ENCODE measurements around the gene CLEC18C. TPM values are rescaled to one million over a fixed set of nuclear protein-coding genes. Genes with fewer than 3 reads are reported as not detected.
"Not testable (repeated sequence)": the region's sequence is repeated elsewhere in the genome, so short reads cannot be mapped to it uniquely, and the experiment has no call there.

CLEC18C gene
- total RNA-seq, 1 donor from 2014 or later = under 0.01 TPM

GRCh38 chr16:70204010-70204409 lies 30.4 kb downstream of the CLEC18C start:
- H3K36me3 ChIP-seq (ENCODE audit: control insufficient read depth in 3 of 3, insufficient read depth in 3 of 3, low read length in 3 of 3); H3K4me1 ChIP-seq (ENCODE audit: control insufficient read depth in 3 of 3, insufficient read depth in 3 of 3, low read length in 3 of 3); H3K9ac ChIP-seq (ENCODE audit: low read depth in 1 of 3, low read length in 3 of 3); H3K4me3 ChIP-seq (ENCODE audit: low read length in 3 of 3); H3K9me3 ChIP-seq (ENCODE audit: control insufficient read depth in 3 of 3, low read length in 3 of 3); H3K27ac ChIP-seq (ENCODE audit: low read depth, low read length); H3K27me3 ChIP-seq (ENCODE audit: control insufficient read depth in 3 of 3, insufficient read depth in 3 of 3, low read length in 3 of 3): not testable (repeated sequence)

- not testable (repeated sequence) for H3K4me3 ChIP-seq (ENCODE audit: low read length in 3 of 3); H3K9me3 ChIP-seq (ENCODE audit: control insufficient read depth in 3 of 3, low read length in 3 of 3); H3K36me3 ChIP-seq (ENCODE audit: control insufficient read depth in 3 of 3, insufficient read depth in 3 of 3, low read length in 3 of 3); H3K27ac ChIP-seq (ENCODE audit: low read depth, low read length); H3K9ac ChIP-seq (ENCODE audit: low read depth in 1 of 3, low read length in 3 of 3); H3K4me1 ChIP-seq (ENCODE audit: control insufficient read depth in 3 of 3, insufficient read depth in 3 of 3, low read length in 3 of 3); H3K27me3 ChIP-seq (ENCODE audit: control insufficient read depth in 3 of 3, insufficient read depth in 3 of 3, low read length in 3 of 3)
These were observed 31.2 kb downstream of the CLEC18C start for GRCh38 chr16:70204668-70205405.

- not testable (repeated sequence) for H3K9ac ChIP-seq (ENCODE audit: low read depth in 1 of 3, low read length in 3 of 3); H3K27ac ChIP-seq (ENCODE audit: low read depth, low read length); H3K27me3 ChIP-seq (ENCODE audit: control insufficient read depth in 3 of 3, insufficient read depth in 3 of 3, low read length in 3 of 3)
These were observed 32.8 kb downstream of the CLEC18C start for GRCh38 chr16:70206382-70206781.

GRCh38 chr16:70218586-70218985 lies 45.0 kb downstream of the CLEC18C start:
- not testable (repeated sequence) for H3K36me3 ChIP-seq (ENCODE audit: control insufficient read depth in 3 of 3, insufficient read depth in 3 of 3, low read length in 3 of 3); H3K27me3 ChIP-seq (ENCODE audit: control insufficient read depth in 3 of 3, insufficient read depth in 3 of 3, low read length in 3 of 3); H3K9ac ChIP-seq (ENCODE audit: low read depth in 1 of 3, low read length in 3 of 3); H3K4me3 ChIP-seq (ENCODE audit: low read length in 3 of 3); H3K27ac ChIP-seq (ENCODE audit: low read depth, low read length); H3K9me3 ChIP-seq (ENCODE audit: control insufficient read depth in 3 of 3, low read length in 3 of 3); H3K4me1 ChIP-seq (ENCODE audit: control insufficient read depth in 3 of 3, insufficient read depth in 3 of 3, low read length in 3 of 3)

More at GRCh38 chr16:70206382-70206781, 32.8 kb downstream of the CLEC18C start:
- not testable (repeated sequence) for H3K4me3 ChIP-seq (ENCODE audit: low read length in 3 of 3); H3K9me3 ChIP-seq (ENCODE audit: control insufficient read depth in 3 of 3, low read length in 3 of 3); H3K36me3 ChIP-seq (ENCODE audit: control insufficient read depth in 3 of 3, insufficient read depth in 3 of 3, low read length in 3 of 3); H3K4me1 ChIP-seq (ENCODE audit: control insufficient read depth in 3 of 3, insufficient read depth in 3 of 3, low read length in 3 of 3)

- H3K36me3 ChIP-seq (ENCODE audit: control insufficient read depth in 3 of 3, insufficient read depth in 3 of 3, low read length in 3 of 3); H3K4me1 ChIP-seq (ENCODE audit: control insufficient read depth in 3 of 3, insufficient read depth in 3 of 3, low read length in 3 of 3); H3K27ac ChIP-seq (ENCODE audit: low read depth, low read length); H3K27me3 ChIP-seq (ENCODE audit: control insufficient read depth in 3 of 3, insufficient read depth in 3 of 3, low read length in 3 of 3); H3K4me3 ChIP-seq (ENCODE audit: low read length in 3 of 3); H3K9me3 ChIP-seq (ENCODE audit: control insufficient read depth in 3 of 3, low read length in 3 of 3); H3K9ac ChIP-seq (ENCODE audit: low read depth in 1 of 3, low read length in 3 of 3): not testable (repeated sequence)
These were observed 49.0 kb downstream of the CLEC18C start for GRCh38 chr16:70222574-70222973.

GRCh38 chr16:70223216-70223615 lies 49.6 kb downstream of the CLEC18C start:
- not testable (repeated sequence) for H3K27me3 ChIP-seq (ENCODE audit: control insufficient read depth in 3 of 3, insufficient read depth in 3 of 3, low read length in 3 of 3); H3K4me1 ChIP-seq (ENCODE audit: control insufficient read depth in 3 of 3, insufficient read depth in 3 of 3, low read length in 3 of 3); H3K9me3 ChIP-seq (ENCODE audit: control insufficient read depth in 3 of 3, low read length in 3 of 3); H3K36me3 ChIP-seq (ENCODE audit: control insufficient read depth in 3 of 3, insufficient read depth in 3 of 3, low read length in 3 of 3); H3K4me3 ChIP-seq (ENCODE audit: low read length in 3 of 3); H3K9ac ChIP-seq (ENCODE audit: low read depth in 1 of 3, low read length in 3 of 3); H3K27ac ChIP-seq (ENCODE audit: low read depth, low read length)

GRCh38 chr16:70223971-70224513 lies 50.5 kb downstream of the CLEC18C start:
- not testable (repeated sequence) for H3K4me1 ChIP-seq (ENCODE audit: control insufficient read depth in 3 of 3, insufficient read depth in 3 of 3, low read length in 3 of 3); H3K27me3 ChIP-seq (ENCODE audit: control insufficient read depth in 3 of 3, insufficient read depth in 3 of 3, low read length in 3 of 3); H3K9me3 ChIP-seq (ENCODE audit: control insufficient read depth in 3 of 3, low read length in 3 of 3); H3K9ac ChIP-seq (ENCODE audit: low read depth in 1 of 3, low read length in 3 of 3); H3K36me3 ChIP-seq (ENCODE audit: control insufficient read depth in 3 of 3, insufficient read depth in 3 of 3, low read length in 3 of 3); H3K4me3 ChIP-seq (ENCODE audit: low read length in 3 of 3); H3K27ac ChIP-seq (ENCODE audit: low read depth, low read length)

GRCh38 chr16:70224645-70225044 lies 51.1 kb downstream of the CLEC18C start:
- not testable (repeated sequence) for H3K36me3 ChIP-seq (ENCODE audit: control insufficient read depth in 3 of 3, insufficient read depth in 3 of 3, low read length in 3 of 3); H3K9me3 ChIP-seq (ENCODE audit: control insufficient read depth in 3 of 3, low read length in 3 of 3); H3K27me3 ChIP-seq (ENCODE audit: control insufficient read depth in 3 of 3, insufficient read depth in 3 of 3, low read length in 3 of 3); H3K27ac ChIP-seq (ENCODE audit: low read depth, low read length); H3K4me1 ChIP-seq (ENCODE audit: control insufficient read depth in 3 of 3, insufficient read depth in 3 of 3, low read length in 3 of 3); H3K9ac ChIP-seq (ENCODE audit: low read depth in 1 of 3, low read length in 3 of 3); H3K4me3 ChIP-seq (ENCODE audit: low read length in 3 of 3)

GRCh38 chr16:70225430-70225829 lies 51.8 kb downstream of the CLEC18C start:
- H3K27ac ChIP-seq (ENCODE audit: low read depth, low read length); H3K4me3 ChIP-seq (ENCODE audit: low read length in 3 of 3); H3K9me3 ChIP-seq (ENCODE audit: control insufficient read depth in 3 of 3, low read length in 3 of 3); H3K4me1 ChIP-seq (ENCODE audit: control insufficient read depth in 3 of 3, insufficient read depth in 3 of 3, low read length in 3 of 3); H3K27me3 ChIP-seq (ENCODE audit: control insufficient read depth in 3 of 3, insufficient read depth in 3 of 3, low read length in 3 of 3); H3K36me3 ChIP-seq (ENCODE audit: control insufficient read depth in 3 of 3, insufficient read depth in 3 of 3, low read length in 3 of 3); H3K9ac ChIP-seq (ENCODE audit: low read depth in 1 of 3, low read length in 3 of 3): not testable (repeated sequence)

GRCh38 chr16:70226024-70226423 lies 52.4 kb downstream of the CLEC18C start:
- H3K36me3 ChIP-seq (ENCODE audit: control insufficient read depth in 3 of 3, insufficient read depth in 3 of 3, low read length in 3 of 3); H3K9me3 ChIP-seq (ENCODE audit: control insufficient read depth in 3 of 3, low read length in 3 of 3): not testable (repeated sequence)

More at GRCh38 chr16:70226024-70226423, 52.4 kb downstream of the CLEC18C start:
- not testable (repeated sequence) for H3K9ac ChIP-seq (ENCODE audit: low read depth in 1 of 3, low read length in 3 of 3); H3K4me3 ChIP-seq (ENCODE audit: low read length in 3 of 3); H3K4me1 ChIP-seq (ENCODE audit: control insufficient read depth in 3 of 3, insufficient read depth in 3 of 3, low read length in 3 of 3); H3K27ac ChIP-seq (ENCODE audit: low read depth, low read length); H3K27me3 ChIP-seq (ENCODE audit: control insufficient read depth in 3 of 3, insufficient read depth in 3 of 3, low read length in 3 of 3)
